ENCODE data around the gene USP24. TPM values are rescaled to one million over a fixed set of nuclear protein-coding genes. Genes with fewer than 3 reads are reported as not detected.

Gene USP24
- total RNA-seq, 2 experiments from 2014 or later, result 53.8 to 63.7 TPM

GRCh38 chr1:55184859-55185258 is 30.3 kb downstream of the USP24 start:
- Mint-ChIP-seq H3K36me3 (peaks cover 55% of the 10 kb centered on the region), H3K4me3 (no peak overlapping the region), H3K27me3 (no peaks in the 10 kb centered on the region), H3K27ac (no peak overlapping the region), H3K4me1 (peaks cover 23% of the 10 kb centered on the region), H3K9me3 (peaks cover 24% of the 10 kb centered on the region)
- ATAC-seq (ENCODE audit: low read depth), result no peak
- DNase-seq, result no peak
- POLR2A ChIA-PET, result no interaction called here

- peaks cover 19% of the 10 kb centered on the region for H3K9me3 Mint-ChIP-seq
- DNase-seq (no peak), ATAC-seq (ENCODE audit: low read depth) (no peak)
- peaks cover 45% of the 10 kb centered on the region for H3K36me3 Mint-ChIP-seq
- H3K4me3 Mint-ChIP-seq, result no peak overlapping the region
- POLR2A ChIA-PET, result no interaction called here
- H3K27ac Mint-ChIP-seq, result no peak overlapping the region
- peaks cover 14% of the 10 kb centered on the region for H3K4me1 Mint-ChIP-seq
- H3K27me3 Mint-ChIP-seq, result no peaks in the 10 kb centered on the region
These were observed 33.5 kb downstream of the USP24 start for GRCh38 chr1:55181666-55182065.

DNA sequence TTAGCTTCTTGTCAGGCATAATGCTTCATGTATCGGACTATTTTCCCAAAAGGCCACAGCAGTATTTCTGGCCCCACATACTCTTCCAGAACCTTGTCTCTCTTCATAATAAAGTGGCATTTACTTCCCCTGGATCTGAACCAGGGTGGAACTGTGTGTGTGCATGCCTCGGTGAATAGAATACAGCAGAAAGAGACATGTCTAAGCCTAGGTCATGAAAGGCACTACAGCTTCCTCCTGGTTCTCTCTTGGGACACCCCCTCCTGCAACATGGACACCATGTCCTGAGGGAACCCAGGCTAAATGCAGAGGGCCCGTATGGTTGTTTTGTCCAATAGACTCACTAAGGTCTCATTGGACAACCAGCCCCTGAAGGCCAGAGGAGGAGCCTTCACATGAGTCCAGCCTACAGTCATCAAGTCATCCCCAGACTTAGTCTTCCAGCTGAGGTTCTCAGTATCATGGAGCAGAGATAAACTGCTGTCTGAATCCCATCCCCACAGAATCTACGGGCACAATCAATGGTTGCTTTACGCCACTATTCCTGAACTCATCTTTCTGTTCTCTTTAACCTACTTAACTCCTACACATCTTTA is 35.0 kb downstream of the USP24 start:
- Mint-ChIP-seq H3K4me1 (peaks cover 6% of the 10 kb centered on the region), H3K27ac (no peak overlapping the region), H3K4me3 (no peak overlapping the region), H3K9me3 (peaks cover 11% of the 10 kb centered on the region), H3K27me3 (no peaks in the 10 kb centered on the region), H3K36me3 (peaks cover 34% of the 10 kb centered on the region)
- ATAC-seq (ENCODE audit: low read depth) (no peak), DNase-seq (no peak)
- POLR2A ChIA-PET, result no interaction called here

DNA sequence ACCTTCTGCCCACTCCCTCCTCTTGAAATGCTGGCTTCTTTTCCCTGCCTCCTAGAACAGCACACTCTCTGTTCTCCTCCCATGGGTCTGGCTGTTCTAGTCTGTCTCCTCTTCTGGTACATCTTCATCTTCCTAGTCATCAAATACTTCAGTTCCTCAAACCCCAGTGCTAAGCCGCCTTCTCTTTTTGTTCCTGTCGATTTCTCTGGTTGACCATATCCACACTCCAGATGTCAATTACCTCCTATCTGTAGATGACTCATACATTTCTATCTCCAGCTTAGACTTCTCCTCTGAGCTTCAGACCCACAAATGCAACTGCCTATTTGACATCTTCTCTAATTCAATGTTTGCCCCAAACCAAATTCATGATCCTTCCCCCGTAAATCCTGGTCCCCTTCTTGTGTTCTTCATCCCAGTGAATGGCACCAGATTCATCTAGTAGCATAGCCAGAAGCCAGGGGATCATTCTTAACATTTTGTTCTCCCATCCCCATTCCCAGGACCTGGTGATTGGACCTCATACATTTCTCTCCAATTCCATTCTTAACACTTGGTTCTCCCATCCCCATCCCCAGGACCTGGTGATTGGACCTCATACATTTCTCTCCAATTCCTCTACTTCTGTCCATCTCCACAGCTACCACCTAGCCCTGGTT is 35.9 kb downstream of the USP24 start:
- H3K36me3 Mint-ChIP-seq, result peaks cover 28% of the 10 kb centered on the region
- ATAC-seq (ENCODE audit: low read depth) (no peak), DNase-seq (no peak)
- POLR2A ChIA-PET, result no interaction called here
- no peak overlapping the region for H3K27ac Mint-ChIP-seq
- H3K4me1 Mint-ChIP-seq, result peaks cover 6% of the 10 kb centered on the region
- peaks cover 6% of the 10 kb centered on the region for H3K9me3 Mint-ChIP-seq
- no peaks in the 10 kb centered on the region for H3K27me3 Mint-ChIP-seq
- no peak overlapping the region for H3K4me3 Mint-ChIP-seq

DNA sequence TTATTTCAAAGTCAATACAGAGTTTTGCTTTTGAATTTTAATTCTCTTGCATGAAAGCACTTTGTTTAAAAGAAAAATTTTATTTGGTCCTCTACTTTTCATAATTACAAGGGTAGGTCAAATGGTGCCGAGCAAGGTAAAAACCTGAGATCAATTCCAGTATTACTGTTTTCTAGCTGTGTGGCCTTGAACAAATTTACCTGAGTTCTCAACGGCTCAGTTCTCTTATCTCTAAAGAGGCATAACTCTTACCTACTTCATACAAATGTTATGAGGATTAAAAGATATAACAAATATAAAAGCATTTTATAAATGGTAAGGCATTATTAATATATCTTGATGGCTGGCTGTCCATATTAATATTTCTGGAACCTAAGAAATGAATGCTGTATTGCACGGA is 42.5 kb downstream of the USP24 start:
- peaks cover 8% of the 10 kb centered on the region for H3K4me1 Mint-ChIP-seq
- peaks cover 19% of the 10 kb centered on the region for H3K36me3 Mint-ChIP-seq
- H3K27me3 Mint-ChIP-seq, result no peaks in the 10 kb centered on the region

DNA sequence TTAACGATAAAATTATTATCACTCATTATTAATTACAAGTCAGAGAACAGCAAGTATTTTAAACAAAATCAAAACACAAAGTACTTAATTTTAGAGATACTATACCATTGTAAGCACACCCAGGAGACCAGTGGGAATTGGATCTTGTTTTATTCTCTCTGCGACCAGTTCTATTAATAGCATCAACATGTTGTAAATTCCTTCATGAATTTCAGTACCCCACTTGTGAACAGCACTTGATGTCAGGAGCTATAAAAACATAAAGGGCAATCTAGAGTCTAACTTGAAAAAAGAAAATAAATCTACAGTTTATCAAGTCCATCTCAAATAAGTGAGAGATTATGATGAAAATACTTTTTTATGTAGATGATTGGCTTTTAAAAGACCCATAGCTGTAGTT is 42.9 kb downstream of the USP24 start:
- Mint-ChIP-seq H3K27me3 (no peaks in the 10 kb centered on the region), H3K27ac (no peak overlapping the region), H3K9me3 (no peaks in the 10 kb centered on the region), H3K4me3 (no peak overlapping the region), H3K4me1 (peaks cover 8% of the 10 kb centered on the region), H3K36me3 (peaks cover 22% of the 10 kb centered on the region)
- POLR2A ChIA-PET, result no interaction called here
- ATAC-seq (ENCODE audit: low read depth), result no peak
- no peak for DNase-seq

More for the DNA sequence above, 42.5 kb downstream of the USP24 start:
- POLR2A ChIA-PET, result no interaction called here
- no peak overlapping the region for H3K4me3 Mint-ChIP-seq
- no peaks in the 10 kb centered on the region for H3K9me3 Mint-ChIP-seq
- DNase-seq (no peak), ATAC-seq (ENCODE audit: low read depth) (no peak)
- H3K27ac Mint-ChIP-seq, result no peak overlapping the region

DNA sequence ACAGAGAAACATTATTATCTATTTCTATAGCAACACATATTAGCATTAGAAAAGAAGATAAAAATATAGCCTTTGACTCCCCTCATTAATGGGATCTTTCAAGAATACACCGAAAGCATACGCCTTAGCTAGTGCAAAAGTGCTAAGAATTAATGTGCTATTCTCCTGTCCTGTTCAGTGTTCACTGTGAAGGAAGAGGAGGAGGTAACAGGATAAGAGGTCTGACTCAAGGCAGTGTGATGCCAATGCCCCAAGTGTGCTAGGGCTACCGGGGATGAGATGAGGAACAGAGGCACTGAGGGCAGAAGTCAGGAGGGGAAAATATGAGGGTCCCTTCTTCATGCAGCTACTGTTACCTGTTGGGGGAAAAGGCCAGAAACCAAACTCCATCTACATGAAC is 43.5 kb downstream of the USP24 start:
- no peaks in the 10 kb centered on the region for H3K27me3 Mint-ChIP-seq
- ATAC-seq (ENCODE audit: low read depth) (no peak), DNase-seq (no peak)
- peaks cover 22% of the 10 kb centered on the region for H3K36me3 Mint-ChIP-seq
- peaks cover 8% of the 10 kb centered on the region for H3K4me1 Mint-ChIP-seq
- no peak overlapping the region for H3K27ac Mint-ChIP-seq
- no peaks in the 10 kb centered on the region for H3K9me3 Mint-ChIP-seq
- POLR2A ChIA-PET, result no interaction called here
- H3K4me3 Mint-ChIP-seq, result no peak overlapping the region

- Mint-ChIP-seq H3K36me3 (peaks cover 22% of the 10 kb centered on the region), H3K27ac (no peak overlapping the region), H3K4me3 (no peak overlapping the region), H3K9me3 (no peaks in the 10 kb centered on the region), H3K27me3 (no peaks in the 10 kb centered on the region), H3K4me1 (peaks cover 8% of the 10 kb centered on the region)
- POLR2A ChIA-PET, result no interaction called here
- no peak for ATAC-seq (ENCODE audit: low read depth)
- DNase-seq, result no peak
These were observed 44.7 kb downstream of the USP24 start for GRCh38 chr1:55170426-55170825.

- Mint-ChIP-seq H3K9me3 (no peaks in the 10 kb centered on the region), H3K27me3 (no peaks in the 10 kb centered on the region), H3K4me1 (peaks cover 16% of the 10 kb centered on the region), H3K27ac (no peak overlapping the region), H3K36me3 (peaks cover 27% of the 10 kb centered on the region), H3K4me3 (no peak overlapping the region)
- DNase-seq, result no peak
- POLR2A ChIA-PET, result no interaction called here
- ATAC-seq (ENCODE audit: low read depth), result no peak
These were observed 46.0 kb downstream of the USP24 start for GRCh38 chr1:55169126-55169525.

DNA sequence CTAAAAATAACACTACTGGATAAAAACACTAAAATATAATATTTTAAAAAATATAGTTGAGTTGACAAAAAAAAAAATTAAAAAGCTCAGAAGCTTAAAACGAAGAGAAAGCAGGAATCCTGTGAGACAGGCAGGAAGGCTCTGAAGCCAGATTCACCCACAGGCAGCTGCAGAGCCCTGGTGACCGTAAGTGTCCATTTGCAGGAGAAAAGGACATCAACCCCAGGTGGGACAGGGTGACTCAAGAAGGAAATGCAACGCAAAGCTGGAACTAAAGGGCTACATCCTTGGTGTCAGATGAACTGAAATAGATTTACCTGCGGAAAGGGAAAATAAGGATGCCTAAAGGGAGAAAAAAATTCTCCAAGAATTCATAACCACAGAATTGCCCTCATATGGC is 46.8 kb downstream of the USP24 start:
- H3K4me3 Mint-ChIP-seq, result no peak overlapping the region
- DNase-seq (no peak), ATAC-seq (ENCODE audit: low read depth) (no peak)
- H3K27me3 Mint-ChIP-seq, result no peaks in the 10 kb centered on the region
- H3K27ac Mint-ChIP-seq, result no peak overlapping the region
- H3K4me1 Mint-ChIP-seq, result peaks cover 16% of the 10 kb centered on the region
- POLR2A ChIA-PET, result no interaction called here
- H3K9me3 Mint-ChIP-seq, result no peaks in the 10 kb centered on the region
- peaks cover 31% of the 10 kb centered on the region for H3K36me3 Mint-ChIP-seq

GRCh38 chr1:55167224-55167871 is 47.8 kb downstream of the USP24 start:
- POLR2A ChIA-PET, result no interaction called here
- peaks cover 16% of the 10 kb centered on the region for H3K4me1 Mint-ChIP-seq
- peaks cover 31% of the 10 kb centered on the region for H3K36me3 Mint-ChIP-seq
- H3K27ac Mint-ChIP-seq, result no peak overlapping the region
- no peaks in the 10 kb centered on the region for H3K27me3 Mint-ChIP-seq
- no peak overlapping the region for H3K4me3 Mint-ChIP-seq
- H3K9me3 Mint-ChIP-seq, result no peaks in the 10 kb centered on the region
- no peak for ATAC-seq (ENCODE audit: low read depth)
- no peak for DNase-seq

DNA sequence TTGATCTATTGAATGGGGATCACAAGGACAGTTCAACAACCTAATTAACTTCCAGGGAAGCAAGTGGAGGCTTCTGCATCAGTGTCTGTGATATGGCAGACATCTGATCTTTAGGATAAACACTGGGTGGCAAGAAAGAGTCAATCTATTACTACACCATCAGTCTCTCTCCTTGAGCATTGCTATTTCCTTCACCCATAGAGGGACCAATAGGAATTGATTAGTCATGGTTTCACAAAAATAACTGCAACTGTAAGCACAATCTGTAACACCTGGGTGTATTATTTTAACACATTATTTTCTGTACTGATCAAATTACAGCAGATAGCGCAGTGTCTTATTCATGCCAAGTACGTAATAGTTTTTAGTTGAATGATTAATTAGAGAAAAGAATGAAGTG is 50.3 kb downstream of the USP24 start:
- Mint-ChIP-seq H3K4me1 (peaks cover 13% of the 10 kb centered on the region), H3K9me3 (no peaks in the 10 kb centered on the region), H3K4me3 (no peak overlapping the region), H3K36me3 (peaks cover 25% of the 10 kb centered on the region), H3K27ac (no peak overlapping the region), H3K27me3 (no peaks in the 10 kb centered on the region)
- POLR2A ChIA-PET, result no interaction called here
- ATAC-seq (ENCODE audit: low read depth), result no peak
- no peak for DNase-seq

DNA sequence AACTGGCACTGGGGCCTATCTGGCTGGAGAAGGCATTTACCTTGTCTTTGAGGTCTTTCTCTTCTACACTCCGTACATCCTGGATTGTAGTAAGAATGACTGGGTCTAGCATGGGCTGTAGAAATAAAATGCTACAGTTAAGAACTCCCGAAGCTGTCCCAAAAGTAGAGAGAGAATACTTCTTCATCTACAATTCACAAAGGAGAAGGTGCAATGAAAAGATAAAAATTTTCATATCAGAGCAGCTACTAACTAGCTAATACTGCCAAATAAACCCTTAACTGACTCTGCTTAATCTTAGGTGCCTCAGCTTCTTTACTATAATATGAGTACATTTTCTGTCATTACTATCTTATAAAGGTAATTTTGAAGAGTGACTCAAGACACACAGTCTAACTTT is 55.6 kb downstream of the USP24 start:
- POLR2A ChIA-PET, result interaction anchor here (0.9 kb wide), 1 partner anchor 54 kb away, joined by 3 read pairs; no protein-coding TSS in a partner anchor
- H3K36me3 Mint-ChIP-seq, result peaks cover 26% of the 10 kb centered on the region

GRCh38 chr1:55156608-55157007 is 58.6 kb downstream of the USP24 start:
- H3K36me3 Mint-ChIP-seq, result peaks cover 33% of the 10 kb centered on the region
- POLR2A ChIA-PET, result no interaction called here

More for the DNA sequence above, 55.6 kb downstream of the USP24 start:
- no peak for DNase-seq
- Mint-ChIP-seq H3K27me3 (no peaks in the 10 kb centered on the region), H3K27ac (no peak overlapping the region), H3K9me3 (no peaks in the 10 kb centered on the region), H3K4me1 (peaks cover 9% of the 10 kb centered on the region), H3K4me3 (no peak overlapping the region)
- no peak for ATAC-seq (ENCODE audit: low read depth)

More at GRCh38 chr1:55156608-55157007, 58.6 kb downstream of the USP24 start:
- no peaks in the 10 kb centered on the region for H3K27me3 Mint-ChIP-seq
- no peak overlapping the region for H3K4me3 Mint-ChIP-seq
- H3K4me1 Mint-ChIP-seq, result peaks cover 19% of the 10 kb centered on the region
- peak overlapping the region; percentile 14 for H3K27ac Mint-ChIP-seq
- ATAC-seq (ENCODE audit: low read depth) (no peak), DNase-seq (no peak)
- no peaks in the 10 kb centered on the region for H3K9me3 Mint-ChIP-seq

Measured in activated naive CD8-positive, alpha-beta T cell treated with anti-CD3 and anti-CD28 coated beads, Interleukin-2, amount 10 ng/mL, durations not matched to agents 7 days and 5 days (primary cell).